ENCODE measurements around the gene KCNN3.

DNA sequence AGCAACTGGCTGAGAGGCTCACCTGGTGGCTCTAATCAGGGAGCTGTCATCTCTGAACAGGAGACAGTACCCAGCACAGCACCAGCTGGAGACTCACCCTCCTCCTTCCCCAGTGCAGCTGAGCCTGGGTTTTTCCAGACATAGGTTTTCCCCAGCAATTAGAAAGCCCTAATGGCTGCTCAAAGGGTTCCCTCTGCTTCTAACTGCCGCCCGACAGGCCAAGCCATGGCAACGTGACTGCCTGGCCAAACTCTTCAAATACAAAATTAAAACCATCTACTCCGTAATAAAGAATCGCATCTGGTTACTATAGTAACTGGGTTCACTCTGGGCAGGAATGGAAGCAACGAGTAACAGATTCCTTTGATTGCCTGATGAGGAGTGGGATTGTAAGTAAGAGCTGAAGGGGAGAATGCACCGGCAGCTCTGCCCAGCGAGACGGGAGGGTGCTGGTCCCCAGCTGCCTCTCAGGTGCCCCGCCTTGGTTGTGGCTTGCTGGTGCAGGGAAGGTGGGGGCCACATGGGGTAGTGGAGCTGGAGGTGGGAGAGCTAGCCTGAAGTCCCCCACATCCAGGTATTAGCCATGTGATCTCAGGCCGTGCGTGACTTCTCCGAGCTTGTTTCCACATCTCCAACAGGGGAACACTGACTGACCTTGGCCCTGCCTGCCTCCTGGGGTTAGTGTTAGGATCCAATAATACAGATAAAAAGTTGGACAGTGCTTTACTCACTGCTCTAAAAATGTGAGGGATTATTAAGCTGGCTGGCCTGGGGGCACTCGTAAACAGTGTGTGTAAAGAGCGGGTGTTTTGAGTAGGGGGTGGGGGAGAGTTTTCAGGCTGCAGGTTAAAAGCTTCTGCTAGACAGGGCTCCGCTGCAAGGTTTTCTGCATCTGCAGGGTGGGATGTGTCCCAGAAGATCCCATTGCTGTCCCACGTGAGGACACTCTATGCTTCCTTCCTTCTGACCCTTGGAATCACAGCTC lies 94.2 kb downstream of the KCNN3 start:
- TF ChIP-seq, protein P1, sequence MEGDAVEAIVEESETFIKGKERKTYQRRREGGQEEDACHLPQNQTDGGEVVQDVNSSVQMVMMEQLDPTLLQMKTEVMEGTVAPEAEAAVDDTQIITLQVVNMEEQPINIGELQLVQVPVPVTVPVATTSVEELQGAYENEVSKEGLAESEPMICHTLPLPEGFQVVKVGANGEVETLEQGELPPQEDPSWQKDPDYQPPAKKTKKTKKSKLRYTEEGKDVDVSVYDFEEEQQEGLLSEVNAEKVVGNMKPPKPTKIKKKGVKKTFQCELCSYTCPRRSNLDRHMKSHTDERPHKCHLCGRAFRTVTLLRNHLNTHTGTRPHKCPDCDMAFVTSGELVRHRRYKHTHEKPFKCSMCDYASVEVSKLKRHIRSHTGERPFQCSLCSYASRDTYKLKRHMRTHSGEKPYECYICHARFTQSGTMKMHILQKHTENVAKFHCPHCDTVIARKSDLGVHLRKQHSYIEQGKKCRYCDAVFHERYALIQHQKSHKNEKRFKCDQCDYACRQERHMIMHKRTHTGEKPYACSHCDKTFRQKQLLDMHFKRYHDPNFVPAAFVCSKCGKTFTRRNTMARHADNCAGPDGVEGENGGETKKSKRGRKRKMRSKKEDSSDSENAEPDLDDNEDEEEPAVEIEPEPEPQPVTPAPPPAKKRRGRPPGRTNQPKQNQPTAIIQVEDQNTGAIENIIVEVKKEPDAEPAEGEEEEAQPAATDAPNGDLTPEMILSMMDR (IDR thresholded peaks at IDR 0.05) = no peak
- TF ChIP-seq POLR2A (IDR thresholded peaks at IDR 0.05) = no peak
